HG03039 (cell line): Measurements from ENCODE around the gene HDDC2.
A peak's percentile ranks its signal among the peaks of the same experiment; 100 is the strongest.

Source experiments
- ATAC-seq: cut with Tn5 transposase; IDR thresholded peaks from one replicate; pipeline ENCODE4 v1.9.1; 2021; ENCODE audit warnings: mild to moderate bottlenecking, moderate library complexity; ENCODE audit not compliant: unreplicated experiment

The HDDC2 gene

GRCh38 chr6:125301435-125302391 lies at the start of gene HDDC2:
Gene HDDC2, minus strand, starts transcription at chr6:125301967. Its CDS starts 35 bp downstream, at chr6:125301932.
- peak; percentile 76 for ATAC-seq

DNA sequence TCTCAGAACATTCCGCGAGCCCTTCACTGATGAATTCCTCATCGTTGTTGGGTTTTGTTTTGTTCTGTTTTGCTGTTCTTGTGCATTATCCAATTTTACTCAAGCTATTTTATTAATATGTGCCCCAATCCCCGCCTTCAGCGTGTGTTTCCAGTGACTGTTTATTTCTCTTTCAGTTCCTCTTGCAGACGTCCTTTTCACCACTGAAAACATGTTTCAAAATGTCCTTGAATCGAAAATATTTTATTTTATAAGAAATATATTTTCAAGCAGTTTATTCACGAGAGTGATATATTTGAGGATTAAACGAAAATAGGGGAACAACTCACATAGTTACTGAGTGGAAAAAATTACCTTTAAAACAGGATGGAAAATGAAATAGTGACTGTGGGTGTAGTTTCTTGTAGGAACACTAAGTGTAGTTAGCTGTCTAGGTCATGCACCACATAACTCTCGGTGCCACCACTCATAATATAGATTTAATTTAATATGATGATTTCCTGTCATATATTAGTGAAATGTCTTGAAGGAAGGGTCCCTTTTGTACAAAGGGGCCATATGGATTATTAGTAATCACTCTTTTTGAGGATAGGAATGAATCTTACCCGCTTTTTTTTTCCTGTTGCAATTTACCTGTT lies 45.3 kb upstream of the HDDC2 start:
- peak; percentile 73 for ATAC-seq

DNA sequence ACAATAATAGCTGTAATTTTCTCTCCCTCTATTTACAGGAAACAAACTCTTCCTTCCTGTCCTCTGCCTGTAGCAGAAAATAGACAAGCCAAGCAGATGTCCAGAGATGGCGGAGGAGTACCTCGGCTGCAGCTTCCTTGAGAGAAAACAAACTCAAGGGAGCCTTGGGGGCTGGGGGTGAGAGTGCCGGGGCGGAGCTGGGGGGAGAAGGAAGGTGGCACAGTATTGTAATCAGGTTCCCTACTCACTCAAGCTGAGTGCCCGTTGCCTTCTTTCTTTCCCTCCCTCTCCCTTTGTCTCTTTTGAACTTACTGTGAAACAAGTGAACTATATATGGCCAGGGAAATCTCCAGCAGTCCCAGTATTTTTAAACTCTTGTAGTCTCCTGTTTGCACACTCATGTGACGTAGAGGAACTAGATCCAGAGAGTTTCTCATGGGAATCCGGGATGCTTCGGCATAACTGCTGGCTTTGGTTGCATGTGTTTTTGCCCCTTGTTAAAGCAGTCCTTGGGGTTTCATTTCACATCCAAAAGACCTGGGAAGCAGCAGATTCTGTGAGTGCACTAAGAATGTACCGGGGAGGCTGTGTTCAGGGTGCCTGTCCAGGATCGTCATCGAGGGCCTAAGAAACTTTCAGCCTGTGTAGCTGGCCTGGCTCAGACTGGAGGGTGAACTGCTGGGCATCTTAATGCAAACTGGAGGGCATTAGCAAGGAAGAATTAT lies 44.6 kb upstream of the HDDC2 start:
- ATAC-seq = peak; percentile 48

DNA sequence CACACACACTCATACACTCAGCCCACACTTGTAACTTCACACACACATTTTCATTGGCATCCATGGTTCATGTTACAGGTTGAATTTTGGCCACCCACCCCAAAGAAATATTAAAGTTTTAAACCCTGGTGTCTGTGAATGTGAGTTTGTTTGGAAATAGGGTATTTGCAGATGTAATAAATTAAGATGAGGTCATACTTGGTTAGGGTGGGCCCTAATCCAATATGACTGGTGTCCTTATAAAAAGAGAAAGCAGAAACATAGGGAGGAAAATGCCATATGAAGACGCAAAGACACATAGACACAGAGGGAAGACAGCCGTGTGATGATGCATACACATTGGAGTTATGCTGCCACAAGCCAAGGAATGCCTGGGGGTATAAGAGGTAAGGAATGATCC lies 39.7 kb upstream of the HDDC2 start:
- no peak for ATAC-seq

- no peak for ATAC-seq
These were observed 39.2 kb upstream of the HDDC2 start for GRCh38 chr6:125340991-125341390.

- no peak for ATAC-seq
These were observed 38.5 kb upstream of the HDDC2 start for GRCh38 chr6:125340175-125340835.

- no peak for ATAC-seq
These were observed 37.9 kb upstream of the HDDC2 start for GRCh38 chr6:125339653-125340052.

- no peak for ATAC-seq
These were observed 36.6 kb upstream of the HDDC2 start for GRCh38 chr6:125338381-125338780.

DNA sequence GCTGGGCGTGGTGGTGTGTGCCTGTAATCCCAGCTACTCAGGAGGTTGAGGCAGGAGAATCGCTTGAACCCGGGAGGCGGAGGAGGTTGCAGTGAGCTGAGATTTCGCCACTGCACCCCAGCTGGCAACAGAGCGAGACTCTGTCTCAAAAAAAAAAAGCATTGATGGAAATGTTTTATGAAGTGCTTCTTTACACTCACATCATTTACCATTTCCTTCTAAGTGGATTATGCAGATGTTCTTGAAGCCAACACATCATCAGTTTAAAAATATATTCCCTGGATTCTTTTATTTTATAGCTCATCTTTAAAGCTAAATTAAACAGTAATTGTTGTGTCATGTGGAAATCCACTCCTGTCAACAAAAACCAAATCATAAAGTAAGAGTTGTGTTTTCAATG lies 35.9 kb upstream of the HDDC2 start:
- no peak for ATAC-seq

DNA sequence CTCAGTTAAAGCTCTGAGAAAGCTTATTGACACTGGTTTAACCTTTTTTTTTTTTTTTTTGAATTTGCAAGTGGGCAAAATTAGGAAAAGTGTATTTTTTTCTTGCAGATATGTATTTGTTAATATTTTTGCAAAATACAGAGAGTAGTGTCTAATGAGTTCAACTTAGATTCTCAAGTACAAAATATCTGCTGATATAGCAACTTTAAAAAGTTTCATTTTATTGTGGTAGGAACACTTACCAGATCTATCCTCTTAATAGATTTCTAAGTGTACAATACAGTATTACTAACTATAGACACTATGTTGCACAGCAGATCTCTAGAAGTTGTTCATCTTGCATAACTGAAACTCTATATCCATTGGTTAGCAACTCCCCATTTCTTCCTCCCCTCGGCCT lies 30.9 kb upstream of the HDDC2 start:
- no peak for ATAC-seq

GRCh38 chr6:125325586-125325985 lies 23.8 kb upstream of the HDDC2 start:
- no peak for ATAC-seq

GRCh38 chr6:125323376-125323775 lies 21.6 kb upstream of the HDDC2 start:
- ATAC-seq = no peak

- no peak for ATAC-seq
These were observed 14.9 kb upstream of the HDDC2 start for GRCh38 chr6:125316621-125317020.

DNA sequence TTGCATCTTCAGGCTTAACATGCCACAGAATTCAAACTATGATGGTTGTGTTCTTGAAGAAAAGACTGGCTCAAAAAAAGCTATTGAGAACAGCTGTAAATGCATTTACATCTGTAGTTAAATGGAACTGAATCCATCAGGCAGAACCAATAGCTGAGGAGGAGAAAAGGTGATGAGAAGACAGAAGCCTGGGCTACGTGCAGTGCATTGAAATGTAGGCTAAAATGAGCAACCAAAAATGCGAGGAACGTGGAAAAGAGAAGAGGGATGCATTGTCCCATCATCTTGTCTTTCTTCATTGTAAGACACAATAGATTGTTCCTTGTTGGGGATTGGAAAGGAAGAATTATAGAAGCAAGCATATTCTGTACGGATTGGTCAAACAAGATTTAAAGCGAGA lies 13.8 kb upstream of the HDDC2 start:
- no peak for ATAC-seq

DNA sequence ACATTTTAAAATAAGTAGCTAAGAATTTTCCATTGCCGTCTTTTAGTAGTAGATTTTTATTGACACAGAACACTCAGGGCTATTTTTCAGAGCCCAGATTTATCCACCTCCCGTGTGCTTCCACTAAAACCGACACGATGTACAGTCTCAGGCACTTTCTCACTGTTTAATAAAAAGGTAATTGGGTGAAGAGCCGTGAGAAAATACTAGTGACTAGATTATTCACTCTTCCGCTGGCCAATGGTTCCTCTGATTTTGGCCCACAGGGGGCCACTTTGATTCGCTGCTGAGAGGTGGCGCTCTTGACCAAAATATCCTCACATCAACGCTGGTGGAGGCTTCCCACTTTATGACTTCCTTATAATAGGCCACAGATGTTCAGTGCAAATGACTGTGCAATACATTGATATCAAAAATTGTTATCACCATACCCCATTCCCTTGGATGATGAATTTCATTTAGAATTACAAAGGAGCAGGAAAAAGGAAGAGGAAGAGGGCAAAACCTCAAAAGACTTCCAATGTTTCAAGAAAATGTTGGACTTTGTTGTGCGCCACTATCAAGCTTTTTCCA lies 12.3 kb upstream of the HDDC2 start:
- peak; percentile 86 for ATAC-seq

GRCh38 chr6:125312950-125313349 lies 11.2 kb upstream of the HDDC2 start:
- no peak for ATAC-seq

- no peak for ATAC-seq
These were observed 10.7 kb upstream of the HDDC2 start for GRCh38 chr6:125312478-125312877.

- ATAC-seq = peak; percentile 80
These were observed 9.4 kb upstream of the HDDC2 start for GRCh38 chr6:125310994-125311649.

GRCh38 chr6:125307964-125308615 lies 6.3 kb upstream of the HDDC2 start:
- ATAC-seq = no peak
